ENCODE data around the gene KCNQ4. TPM values are rescaled to one million over a fixed set of nuclear protein-coding genes. Genes with fewer than 3 reads are reported as not detected.
A peak's percentile ranks its signal among the peaks of the same experiment; 100 is the strongest.

The KCNQ4 gene
- polyA plus RNA-seq, 6 donors from 2014 or later, result 0.11 TPM; not detected in 5

GRCh38 chr1:40774266-40774998 is 9.2 kb upstream of the KCNQ4 start:
- DNase-seq (peak; percentile 40), ATAC-seq (ENCODE audit: low read depth in 2 of 2) (peak; percentile 55 to 58)
- peak overlapping the region in 1 of 8 donors; percentile 13 for H3K4me3 Mint-ChIP-seq
- H3K27me3 Mint-ChIP-seq, result no peaks in the 10 kb centered on the region
- peaks cover 31 to 37% of the 10 kb centered on the region in 2 donors for H3K36me3 Mint-ChIP-seq
- peaks cover 0 to 6% (median 3%) of the 10 kb centered on the region in 3 donors for H3K4me1 Mint-ChIP-seq
- peaks cover 0 to 16% (median 4%) of the 10 kb centered on the region in 7 donors for H3K9me3 Mint-ChIP-seq
- H3K27ac Mint-ChIP-seq, result peak overlapping the region in 3 of 6 donors; percentile 7 to 18 (median 17)

GRCh38 chr1:40776236-40777072 is 7.1 kb upstream of the KCNQ4 start:
- H3K27me3 Mint-ChIP-seq, result no peaks in the 10 kb centered on the region
- H3K36me3 Mint-ChIP-seq, result peaks cover 21 to 24% of the 10 kb centered on the region in 2 donors
- no peak for DNase-seq
- no peak overlapping the region for H3K4me3 Mint-ChIP-seq
- no peak overlapping the region for H3K27ac Mint-ChIP-seq
- H3K4me1 Mint-ChIP-seq, result peaks cover 3 to 6% (median 5%) of the 10 kb centered on the region in 3 donors
- no peak for ATAC-seq (ENCODE audit: low read depth in 2 of 2)
- H3K9me3 Mint-ChIP-seq, result peaks cover 0 to 16% (median 4%) of the 10 kb centered on the region in 7 donors

- DNase-seq (no peak), ATAC-seq (ENCODE audit: low read depth in 2 of 2) (no peak)
- Mint-ChIP-seq H3K4me1 (peaks cover 3 to 10% (median 6%) of the 10 kb centered on the region in 3 donors), H3K4me3 (no peak overlapping the region), H3K9me3 (peaks cover 0 to 16% (median 4%) of the 10 kb centered on the region in 7 donors), H3K27me3 (peaks cover 0 to 5% (median 0%) of the 10 kb centered on the region in 3 donors), H3K27ac (peak overlapping the region in 1 of 6 donors; percentile 33), H3K36me3 (peaks cover 21 to 23% of the 10 kb centered on the region in 2 donors)
Observed at GRCh38 chr1:40777224-40777970, 6.2 kb upstream of the KCNQ4 start.

- Mint-ChIP-seq H3K27ac (peak overlapping the region in 2 of 6 donors; percentile 18 to 60), H3K27me3 (peaks cover 6 to 35% (median 30%) of the 10 kb centered on the region in 3 donors), H3K36me3 (peaks cover 20 to 23% of the 10 kb centered on the region in 2 donors), H3K4me3 (peak overlapping the region in 2 of 8 donors; percentile 27 to 42), H3K4me1 (peaks cover 16 to 26% (median 19%) of the 10 kb centered on the region in 3 donors), H3K9me3 (peaks cover 0 to 16% (median 4%) of the 10 kb centered on the region in 7 donors)
- DNase-seq (no peak), ATAC-seq (ENCODE audit: low read depth in 2 of 2) (no peak)
Observed at GRCh38 chr1:40780678-40781607, 2.6 kb upstream of the KCNQ4 start.

GRCh38 chr1:40781608-40781971 is 2.0 kb upstream of the KCNQ4 start:
- Mint-ChIP-seq H3K4me3 (peak overlapping the region in 5 of 8 donors; percentile 16 to 77 (median 66)), H3K9me3 (peaks cover 0 to 10% (median 3%) of the 10 kb centered on the region in 7 donors), H3K36me3 (peaks cover 14 to 18% of the 10 kb centered on the region in 2 donors), H3K27ac (peak overlapping the region in 1 of 6 donors; percentile 63), H3K4me1 (peaks cover 16 to 26% (median 19%) of the 10 kb centered on the region in 3 donors), H3K27me3 (peaks cover 7 to 39% (median 35%) of the 10 kb centered on the region in 3 donors)
- ATAC-seq (ENCODE audit: low read depth in 2 of 2) (no peak), DNase-seq (no peak)

GRCh38 chr1:40782371-40782956 is 1.1 kb upstream of the KCNQ4 start:
- peaks cover 7 to 48% (median 44%) of the 10 kb centered on the region in 3 donors for H3K27me3 Mint-ChIP-seq
- ATAC-seq (ENCODE audit: low read depth in 2 of 2) (no peak), DNase-seq (no peak)
- H3K4me3 Mint-ChIP-seq, result peak overlapping the region; percentile 47 to 92 (median 82)
- no peak overlapping the region for H3K27ac Mint-ChIP-seq
- peaks cover 16 to 26% (median 19%) of the 10 kb centered on the region in 3 donors for H3K4me1 Mint-ChIP-seq
- peaks cover 5 to 10% of the 10 kb centered on the region in 2 donors for H3K36me3 Mint-ChIP-seq
- peaks cover 0 to 2% (median under 1%) of the 10 kb centered on the region in 7 donors for H3K9me3 Mint-ChIP-seq

GRCh38 chr1:40784141-40784770 is 669 bp downstream of the KCNQ4 start:
- no peaks in the 10 kb centered on the region for H3K9me3 Mint-ChIP-seq

GRCh38 chr1:40784771-40785151 is 1.2 kb downstream of the KCNQ4 start:
- Mint-ChIP-seq H3K4me1 (peaks cover 16 to 26% (median 19%) of the 10 kb centered on the region in 3 donors), H3K27me3 (peaks cover 15 to 60% (median 51%) of the 10 kb centered on the region in 3 donors)

More at GRCh38 chr1:40784141-40784770, 669 bp downstream of the KCNQ4 start:
- ATAC-seq (ENCODE audit: low read depth in 2 of 2) (peak; percentile 12 to 17), DNase-seq (no peak)
- Mint-ChIP-seq H3K27ac (peak overlapping the region in 2 of 6 donors; percentile 83 to 91), H3K4me1 (peaks cover 16 to 26% (median 19%) of the 10 kb centered on the region in 3 donors), H3K4me3 (peak overlapping the region in 7 of 8 donors; percentile 65 to 88 (median 80)), H3K36me3 (no peaks in the 10 kb centered on the region), H3K27me3 (peaks cover 15 to 55% (median 49%) of the 10 kb centered on the region in 3 donors)

GRCh38 chr1:40785446-40785845 is 1.9 kb downstream of the KCNQ4 start:
- no peaks in the 10 kb centered on the region for H3K9me3 Mint-ChIP-seq
- peak overlapping the region in 5 of 8 donors; percentile 42 to 77 (median 67) for H3K4me3 Mint-ChIP-seq
- no peak overlapping the region for H3K27ac Mint-ChIP-seq
- no peaks in the 10 kb centered on the region for H3K36me3 Mint-ChIP-seq
- peaks cover 19 to 67% (median 58%) of the 10 kb centered on the region in 3 donors for H3K27me3 Mint-ChIP-seq
- no peak for ATAC-seq (ENCODE audit: low read depth in 2 of 2)
- peaks cover 16 to 26% (median 19%) of the 10 kb centered on the region in 3 donors for H3K4me1 Mint-ChIP-seq
- no peak for DNase-seq

More at GRCh38 chr1:40784771-40785151, 1.2 kb downstream of the KCNQ4 start:
- Mint-ChIP-seq H3K36me3 (no peaks in the 10 kb centered on the region), H3K9me3 (no peaks in the 10 kb centered on the region), H3K4me3 (peak overlapping the region in 7 of 8 donors; percentile 43 to 88 (median 77)), H3K27ac (peak overlapping the region in 2 of 6 donors; percentile 38 to 83)
- ATAC-seq (ENCODE audit: low read depth in 2 of 2) (no peak), DNase-seq (no peak)

- peaks cover 22 to 70% (median 64%) of the 10 kb centered on the region in 3 donors for H3K27me3 Mint-ChIP-seq
- H3K4me1 Mint-ChIP-seq, result peaks cover 16 to 22% (median 19%) of the 10 kb centered on the region in 3 donors
- no peaks in the 10 kb centered on the region for H3K9me3 Mint-ChIP-seq
- H3K4me3 Mint-ChIP-seq, result peak overlapping the region in 3 of 8 donors; percentile 15 to 77 (median 44)
- no peak for ATAC-seq (ENCODE audit: low read depth in 2 of 2)
- H3K36me3 Mint-ChIP-seq, result no peaks in the 10 kb centered on the region
- DNase-seq, result no peak
- no peak overlapping the region for H3K27ac Mint-ChIP-seq
Observed at GRCh38 chr1:40786171-40786994, 2.8 kb downstream of the KCNQ4 start.

All from naive B cell (primary cell).